GM12873 (cell line): ENCODE results near the gene TMIGD3.
A peak's percentile ranks its signal among the peaks of the same experiment; 100 is the strongest.

Experiments used
- TF ChIP-seq, protein P1 (sequence below): IDR thresholded peaks from 2 replicates; pipeline ENCODE4 v1.5.1; 2012; ENCODE audit warnings: low read depth, mild to moderate bottlenecking, moderate library complexity, low read length, control low read depth; ENCODE audit not compliant: insufficient read depth; ENCODE audit errors: missing control alignments

Gene TMIGD3

DNA sequence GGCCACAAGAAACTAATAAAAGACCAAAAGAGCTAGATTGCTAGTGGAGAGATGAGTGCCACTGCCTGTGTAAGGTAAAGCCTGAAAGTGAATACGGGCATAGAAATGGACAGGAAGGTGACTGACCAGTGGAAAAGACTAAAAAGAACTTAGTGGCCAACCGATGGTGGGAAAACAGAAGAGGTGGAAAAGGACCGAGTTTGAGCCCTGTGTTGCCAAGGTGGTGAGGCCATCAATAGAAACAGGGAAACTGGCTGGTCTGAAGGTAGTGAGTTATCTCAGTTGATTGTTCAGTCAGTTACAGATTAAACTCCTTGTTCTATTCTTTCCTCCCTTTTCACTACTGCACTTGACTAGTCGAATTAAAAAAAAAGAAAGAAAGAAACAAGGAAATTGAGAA is 56.9 kb downstream of the TMIGD3 start:
- TF ChIP-seq, protein P1, sequence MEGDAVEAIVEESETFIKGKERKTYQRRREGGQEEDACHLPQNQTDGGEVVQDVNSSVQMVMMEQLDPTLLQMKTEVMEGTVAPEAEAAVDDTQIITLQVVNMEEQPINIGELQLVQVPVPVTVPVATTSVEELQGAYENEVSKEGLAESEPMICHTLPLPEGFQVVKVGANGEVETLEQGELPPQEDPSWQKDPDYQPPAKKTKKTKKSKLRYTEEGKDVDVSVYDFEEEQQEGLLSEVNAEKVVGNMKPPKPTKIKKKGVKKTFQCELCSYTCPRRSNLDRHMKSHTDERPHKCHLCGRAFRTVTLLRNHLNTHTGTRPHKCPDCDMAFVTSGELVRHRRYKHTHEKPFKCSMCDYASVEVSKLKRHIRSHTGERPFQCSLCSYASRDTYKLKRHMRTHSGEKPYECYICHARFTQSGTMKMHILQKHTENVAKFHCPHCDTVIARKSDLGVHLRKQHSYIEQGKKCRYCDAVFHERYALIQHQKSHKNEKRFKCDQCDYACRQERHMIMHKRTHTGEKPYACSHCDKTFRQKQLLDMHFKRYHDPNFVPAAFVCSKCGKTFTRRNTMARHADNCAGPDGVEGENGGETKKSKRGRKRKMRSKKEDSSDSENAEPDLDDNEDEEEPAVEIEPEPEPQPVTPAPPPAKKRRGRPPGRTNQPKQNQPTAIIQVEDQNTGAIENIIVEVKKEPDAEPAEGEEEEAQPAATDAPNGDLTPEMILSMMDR, result no peak

DNA sequence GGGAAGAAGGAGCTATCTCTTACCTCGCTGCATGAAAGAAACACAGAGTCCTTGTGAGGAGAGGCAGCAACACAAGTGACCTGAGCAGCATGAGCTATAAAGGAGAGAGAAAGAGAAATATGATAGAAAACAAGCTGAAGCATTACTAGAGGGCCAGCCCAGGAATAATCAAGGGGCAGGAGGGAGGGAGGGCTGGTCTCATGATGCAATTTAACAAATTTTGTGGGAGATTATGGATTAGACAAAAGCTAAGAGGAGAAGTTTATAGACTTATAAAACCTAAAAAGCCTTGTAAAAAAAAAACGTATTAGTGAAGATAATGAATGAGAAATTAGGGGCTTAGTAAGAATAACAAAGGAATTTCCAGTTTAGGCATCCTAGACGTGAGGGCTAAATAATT is 59.4 kb downstream of the TMIGD3 start:
- TF ChIP-seq, protein P1, result no peak

DNA sequence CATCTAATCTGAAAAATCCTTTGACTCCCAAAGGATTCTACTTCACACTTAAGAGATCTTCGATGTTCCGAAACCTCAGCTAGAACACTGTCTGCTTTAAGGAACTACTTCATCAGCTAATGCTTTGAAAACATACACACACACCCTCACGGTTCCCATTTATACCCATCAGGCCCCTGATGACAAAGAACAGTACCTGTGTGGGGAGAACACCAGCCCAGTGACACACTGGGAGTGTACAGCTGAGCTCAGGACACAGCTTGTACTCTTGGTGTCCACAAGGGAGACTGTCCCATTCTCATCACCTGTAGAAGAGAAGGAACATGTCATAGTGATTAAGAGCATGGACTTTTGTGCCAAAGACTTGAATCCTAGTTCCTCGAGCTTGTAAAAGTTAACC is 61.0 kb downstream of the TMIGD3 start:
- TF ChIP-seq, protein P1, result no peak

DNA sequence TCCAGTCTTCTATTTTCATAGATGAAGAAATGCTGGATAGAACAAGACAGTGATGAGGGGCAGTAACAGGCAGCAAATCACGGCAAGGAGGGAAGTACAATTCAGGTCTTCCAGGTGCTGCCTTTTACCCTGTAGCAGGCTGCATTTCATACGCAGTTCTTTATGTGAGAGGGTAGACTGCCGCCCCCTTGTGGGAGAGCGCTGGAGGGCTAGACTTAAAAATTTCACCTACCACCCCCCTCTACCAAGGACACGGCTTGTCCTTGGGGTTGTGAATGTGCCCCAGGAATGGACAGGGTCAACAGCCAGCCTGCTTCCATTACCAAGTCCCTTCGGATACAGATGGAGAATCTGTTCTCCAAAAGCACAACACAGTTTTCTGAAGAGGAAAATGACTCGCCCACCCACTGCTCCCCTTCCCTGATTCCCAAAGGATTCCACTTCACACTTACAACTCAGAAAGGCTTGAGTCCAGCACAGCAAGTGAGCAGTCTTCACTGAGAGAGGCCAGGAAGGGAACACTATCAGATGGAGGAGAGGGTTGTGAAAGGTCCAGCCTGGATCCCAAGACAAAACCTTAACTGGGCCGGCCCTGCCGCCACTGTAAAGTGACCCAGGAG is 61.8 kb downstream of the TMIGD3 start:
- TF ChIP-seq, protein P1, result peak; percentile 82

DNA sequence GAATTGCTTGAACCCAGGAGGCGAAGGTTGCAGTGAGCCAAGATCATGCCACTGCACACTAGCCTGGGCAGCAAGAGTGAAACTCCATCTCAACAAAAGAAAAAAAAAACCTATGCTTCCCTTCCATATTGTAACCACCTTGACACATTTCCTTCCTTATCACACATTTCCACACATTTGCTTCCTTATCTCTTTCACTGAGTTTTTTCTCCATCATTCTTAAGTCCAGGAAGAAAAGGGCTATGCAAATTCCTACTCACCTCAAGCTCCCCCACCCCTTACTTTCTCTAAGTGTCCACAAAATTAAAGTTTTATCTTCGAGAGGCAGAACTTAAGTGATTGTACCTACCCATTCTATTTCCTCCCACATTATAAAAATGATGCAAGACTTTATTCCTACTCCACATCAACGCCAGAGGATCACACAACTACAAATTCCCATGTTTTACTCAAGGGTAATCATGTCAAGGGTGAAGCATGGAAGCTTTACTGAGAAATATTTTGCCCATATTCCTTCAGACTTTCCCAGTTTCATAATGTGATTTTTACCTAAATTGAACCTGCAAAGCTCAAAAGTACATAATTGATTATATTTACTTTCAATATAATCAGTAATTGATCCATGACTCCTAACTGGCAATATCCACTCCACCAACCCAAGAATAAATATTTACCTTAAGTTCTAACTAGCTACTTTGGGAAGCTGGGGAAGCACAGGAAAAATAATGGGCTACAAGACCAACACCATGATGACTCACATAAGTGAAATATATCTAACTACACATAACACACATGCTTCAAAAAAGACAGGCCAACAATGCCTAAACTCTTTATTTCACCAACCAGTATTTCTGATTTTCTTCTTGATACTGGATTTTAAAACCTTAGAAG is 63.7 kb downstream of the TMIGD3 start:
- TF ChIP-seq, protein P1, result no peak

DNA sequence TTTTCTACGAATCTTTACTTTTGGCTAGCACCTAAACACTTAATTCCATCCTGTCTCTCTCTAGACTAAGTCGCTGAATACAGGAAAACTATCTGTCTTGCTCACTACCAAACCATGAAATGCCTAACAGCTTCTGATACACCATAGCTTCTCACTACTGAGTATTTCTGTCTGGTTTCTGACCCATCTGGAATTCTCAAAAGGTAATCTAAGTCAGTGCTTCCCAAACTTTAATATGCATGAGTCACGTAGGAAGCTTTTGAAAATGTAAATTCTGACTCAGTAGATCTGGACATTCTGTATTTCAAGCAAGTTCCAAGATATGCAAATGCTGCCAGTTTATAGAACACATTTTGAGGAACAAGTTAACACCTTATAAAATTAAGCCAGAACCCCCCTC is 66.7 kb downstream of the TMIGD3 start:
- TF ChIP-seq, protein P1, result no peak
